Ascending aorta (tissue), 2 donors: ENCODE data around the gene KCNE2. TPM values are rescaled to one million over a fixed set of nuclear protein-coding genes. Genes with fewer than 3 reads are reported as not detected.
"Not testable (repeated sequence)": the region's sequence is repeated elsewhere in the genome, so short reads cannot be mapped to it uniquely, and the experiment has no call there.

Source experiments
- DNase-seq, 2 donors: peaks; one replicate each; pipeline ENCODE4 v3.0.0-alpha.2; 2019; ENCODE audit warnings: low spot score in 2 of 2
- H3K27ac ChIP-seq, 2 donors: fragments of 200-600 bp; sonication (generic); one replicate each; pipeline ENCODE4 v1.5.1; 2016 to 2017; ENCODE audit warnings: mild to moderate bottlenecking in 1 of 2
- H3K27me3 ChIP-seq: fragments of 200-600 bp; sonication (generic); one replicate; pipeline ENCODE4 v1.5.1; 2017
- H3K36me3 ChIP-seq, 2 donors: fragments of 200-600 bp; sonication (generic); one replicate each; pipeline ENCODE4 v1.5.1; 2016
- H3K4me1 ChIP-seq, 2 donors: fragments of 200-600 bp; sonication (generic); one replicate each; pipeline ENCODE4 v1.5.1; 2016 to 2017; ENCODE audit warnings: mild to moderate bottlenecking in 1 of 2
- H3K4me3 ChIP-seq, 2 donors: fragments of 200-600 bp; sonication (generic); one replicate each; pipeline ENCODE4 v1.5.1; 2016 to 2017; ENCODE audit warnings: mild to moderate bottlenecking in 1 of 2
- H3K9me3 ChIP-seq, 2 donors: fragments of 200-600 bp; sonication (generic); one replicate each; pipeline ENCODE4 v1.5.1; 2016
- intact Hi-C: fragments of 100-400 bp; cut with DNase I; formaldehyde crosslinking; loops from one replicate; pipeline ENCODE4 v1.15.1; 2023
- total RNA-seq: library from RNA; depleted of rRNA; stranded (reverse); fragments of >200 nt; gene quantifications from one replicate; pipeline ENCODE4 v1.1.0, GENCODE V29; 2016

The KCNE2 gene
- total RNA-seq, 1 donor from 2014 or later = not detected

DNA sequence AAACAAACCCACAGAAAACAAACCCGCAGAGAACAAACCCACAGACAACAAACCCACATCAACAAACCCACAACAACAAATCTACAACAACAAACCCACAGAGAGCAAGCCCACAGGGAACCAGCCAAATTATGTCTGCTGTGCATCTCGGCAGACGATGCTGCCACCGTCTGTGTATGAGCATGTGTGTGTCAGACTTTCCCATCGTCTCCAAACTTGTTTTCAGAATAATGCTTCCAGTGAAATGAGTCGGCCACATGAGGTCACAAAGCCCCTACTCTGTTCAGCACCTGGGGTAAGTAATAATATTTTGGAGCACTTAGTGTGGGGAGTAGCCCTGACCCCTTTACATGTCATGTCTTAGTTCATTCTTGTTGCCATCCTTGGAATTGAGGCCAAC lies 42.3 kb downstream of the KCNE2 start:
- H3K27ac ChIP-seq, H3K27me3 ChIP-seq, H3K36me3 ChIP-seq, DNase-seq, H3K4me1 ChIP-seq, H3K4me3 ChIP-seq, H3K9me3 ChIP-seq, intact Hi-C loops: not testable (repeated sequence)

DNA sequence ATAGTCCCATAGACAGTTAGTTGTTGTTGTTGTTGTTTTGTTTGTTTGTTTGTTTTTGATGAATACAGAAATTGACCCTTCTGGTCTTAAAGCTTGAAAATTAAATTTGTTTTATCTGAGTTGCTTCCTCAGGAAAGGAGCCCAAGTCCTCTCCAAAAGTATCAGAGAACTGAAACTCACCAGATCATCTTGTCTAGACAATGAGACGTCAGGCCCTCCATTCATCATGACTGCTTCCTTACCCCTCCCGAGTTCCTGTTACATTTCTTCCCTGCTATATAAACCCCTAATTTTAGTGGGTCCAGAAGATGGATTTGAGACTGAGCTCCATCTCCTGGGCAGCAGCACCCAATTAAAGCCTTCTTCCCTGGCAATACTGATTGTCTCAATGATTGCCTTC lies 42.9 kb downstream of the KCNE2 start:
- H3K27ac ChIP-seq, H3K9me3 ChIP-seq: not testable (repeated sequence)

GRCh38 chr21:34407294-34407693 lies 43.5 kb downstream of the KCNE2 start:
- H3K4me1 ChIP-seq, DNase-seq, intact Hi-C loops, H3K4me3 ChIP-seq, H3K36me3 ChIP-seq, H3K27me3 ChIP-seq, H3K9me3 ChIP-seq, H3K27ac ChIP-seq: not testable (repeated sequence)

More for the DNA sequence above, 42.9 kb downstream of the KCNE2 start:
- DNase-seq, H3K36me3 ChIP-seq, H3K27me3 ChIP-seq, H3K4me3 ChIP-seq, intact Hi-C loops, H3K4me1 ChIP-seq: not testable (repeated sequence)

GRCh38 chr21:34417448-34418077 lies 53.8 kb downstream of the KCNE2 start:
- H3K4me3 ChIP-seq, intact Hi-C loops, H3K36me3 ChIP-seq, H3K9me3 ChIP-seq, H3K27ac ChIP-seq, H3K4me1 ChIP-seq, H3K27me3 ChIP-seq, DNase-seq: not testable (repeated sequence)

Other genes with a start within 250 kb of the KCNE2 start
- gene SMIM11, start 11.5 kb downstream of the KCNE2 start, total RNA-seq = not detected
- gene SMIM34, start 59.9 kb downstream of the KCNE2 start, total RNA-seq = not detected
- 5.7 TPM for gene KCNE1, start 148.2 kb downstream of the KCNE2 start, total RNA-seq